Stimulated activated naive CD8-positive, alpha-beta T cell treated with anti-CD3 and anti-CD28 coated beads, Interleukin-15, Interleukin-2, amounts not matched to agents 100 ng/mL and 50 ng/mL, for 24 hours (primary cell): ENCODE measurements around the gene IL33.

Experiments
- H3K27ac Mint-ChIP-seq: one replicate; pipeline ENCODE4 v1.8.0; 2021; ENCODE audit warnings: mild to moderate bottlenecking, mixed read lengths
- H3K27me3 Mint-ChIP-seq: one replicate; pipeline ENCODE4 v1.8.0; 2021; ENCODE audit warnings: mixed read lengths
- H3K36me3 Mint-ChIP-seq: one replicate; pipeline ENCODE4 v1.8.0; 2021; ENCODE audit warnings: low read depth, mixed read lengths
- H3K4me1 Mint-ChIP-seq: one replicate; pipeline ENCODE4 v1.8.0; 2021; ENCODE audit warnings: low read depth, mixed read lengths
- H3K4me3 Mint-ChIP-seq: one replicate; pipeline ENCODE4 v1.8.0; 2021; ENCODE audit warnings: mild to moderate bottlenecking, mixed read lengths
- H3K9me3 Mint-ChIP-seq: one replicate; pipeline ENCODE4 v1.8.0; 2021; ENCODE audit warnings: mixed read lengths

The IL33 gene

GRCh38 chr9:6304232-6304631, 88.6 kb downstream of the IL33 start:
- Mint-ChIP-seq H3K4me1 (no peaks in the 10 kb centered on the region), H3K36me3 (no peaks in the 10 kb centered on the region), H3K27ac (no peak overlapping the region), H3K4me3 (no peak overlapping the region), H3K9me3 (no peaks in the 10 kb centered on the region), H3K27me3 (peaks cover 14% of the 10 kb centered on the region)

GRCh38 chr9:6305954-6306563, 90.5 kb downstream of the IL33 start:
- Mint-ChIP-seq H3K36me3 (no peaks in the 10 kb centered on the region), H3K27ac (no peak overlapping the region), H3K4me3 (no peak overlapping the region), H3K27me3 (peaks cover 14% of the 10 kb centered on the region), H3K9me3 (no peaks in the 10 kb centered on the region), H3K4me1 (no peaks in the 10 kb centered on the region)
